Measurements from ENCODE around the gene FPR3. TPM values are rescaled to one million over a fixed set of nuclear protein-coding genes. Genes with fewer than 3 reads are reported as not detected.

Gene FPR3
- total RNA-seq, 2 experiments from 2014 or later: not detected

Other genes with a start within 250 kb of the FPR3 start
- gene ZNF175, start 223.9 kb upstream of the FPR3 start, total RNA-seq: 1 to 10 TPM; 7.1 to 7.9 TPM
- gene SIGLEC5, start 164.8 kb upstream of the FPR3 start, total RNA-seq: not detected
- gene SIGLEC14, start 148.3 kb upstream of the FPR3 start, total RNA-seq: not detected
- 10 to 100 TPM in 1 of 2 experiments, 1 to 10 TPM in 1; 10.0 to 14.2 TPM for gene SPACA6, start 101.8 kb upstream of the FPR3 start, total RNA-seq
- not detected for gene HAS1, start 71.2 kb upstream of the FPR3 start, total RNA-seq
- not detected for gene FPR1, start 43.3 kb upstream of the FPR3 start, total RNA-seq
- not detected for gene FPR2, start 34.0 kb upstream of the FPR3 start, total RNA-seq
- gene ZNF577, start 92.8 kb downstream of the FPR3 start, total RNA-seq: 1 to 10 TPM; 4.1 to 5.3 TPM
- 1 to 10 TPM; 6.7 to 9.0 TPM for gene ZNF649, start 109.9 kb downstream of the FPR3 start, total RNA-seq
- gene ZNF613, start 132.3 kb downstream of the FPR3 start, total RNA-seq: 1 to 10 TPM; 3.2 to 4.6 TPM
- 1 to 10 TPM; 6.9 to 8.1 TPM for gene ZNF350, start 191.7 kb downstream of the FPR3 start, total RNA-seq
- 1 to 10 TPM; 7.5 to 7.8 TPM for gene ZNF615, start 213.1 kb downstream of the FPR3 start, total RNA-seq
- 1 to 10 TPM; 7.2 TPM for gene ZNF614, start 233.2 kb downstream of the FPR3 start, total RNA-seq

All from activated CD4-positive, alpha-beta memory T cell treated with anti-CD3 and anti-CD28 coated beads for 36 hours (primary cell).